GM21367 (cell line): ENCODE measurements around the gene FTO.

Experiments used
- ATAC-seq: cut with Tn5 transposase; IDR thresholded peaks from one replicate; pipeline ENCODE4 v1.9.1; 2021; ENCODE audit not compliant: unreplicated experiment

The FTO gene

DNA sequence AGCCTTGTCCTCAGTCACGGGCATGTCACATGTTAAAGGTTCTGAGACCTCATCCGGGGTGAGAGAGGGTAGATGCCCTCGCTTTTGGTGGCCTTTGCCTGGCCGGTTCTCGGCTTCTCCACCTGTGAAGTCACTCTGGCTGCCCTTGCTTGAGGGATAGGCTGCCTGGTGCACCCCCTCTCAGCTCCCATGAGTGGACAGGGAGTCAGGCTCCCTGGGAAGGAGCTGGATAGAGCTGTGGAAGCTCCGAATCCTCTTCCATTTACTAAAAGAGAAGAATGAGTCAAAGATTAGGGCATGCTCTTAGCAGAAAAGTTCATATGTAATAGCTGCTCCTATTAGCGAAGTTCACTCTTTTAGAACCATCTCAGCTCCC lies 440.6 kb downstream of the FTO start:
- ATAC-seq = no peak

DNA sequence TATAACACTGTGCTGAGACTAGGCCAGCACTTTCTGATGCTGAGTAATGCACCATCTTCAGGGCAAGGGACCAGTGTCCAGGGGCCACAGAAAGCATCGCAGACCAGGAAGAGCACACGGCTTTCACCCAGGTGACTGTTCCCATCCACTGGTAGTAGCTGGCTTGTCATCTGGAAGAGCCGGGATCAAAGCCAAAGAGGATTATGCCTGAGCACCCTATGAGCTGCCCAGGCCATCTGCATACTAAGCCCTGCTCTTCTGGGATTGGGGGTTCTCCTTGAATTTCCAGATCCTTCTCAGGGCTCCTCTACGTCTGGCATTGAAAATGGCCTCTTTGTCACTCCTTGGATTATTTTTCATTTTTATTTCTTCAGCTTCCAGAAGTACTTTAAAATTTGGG lies 441.9 kb downstream of the FTO start:
- no peak for ATAC-seq

DNA sequence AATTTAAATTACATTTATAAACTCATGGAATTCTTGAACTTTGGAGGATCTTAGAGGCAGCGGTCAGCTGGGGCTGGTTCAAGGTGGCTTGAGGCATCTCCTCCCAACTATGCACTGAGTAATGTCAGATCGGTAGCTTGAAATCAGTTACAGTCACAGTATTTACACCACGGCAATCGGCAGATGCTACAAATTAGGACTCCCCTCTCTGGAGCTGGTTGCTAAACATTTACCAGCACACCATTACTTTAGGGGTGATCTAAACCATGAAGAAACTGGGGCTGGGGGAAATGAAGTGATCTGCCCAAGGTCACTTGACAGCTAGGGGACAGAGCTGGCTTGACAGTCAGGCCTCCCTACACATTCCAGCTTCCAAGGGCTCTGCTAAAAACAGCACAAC lies 445.0 kb downstream of the FTO start:
- no peak for ATAC-seq

DNA sequence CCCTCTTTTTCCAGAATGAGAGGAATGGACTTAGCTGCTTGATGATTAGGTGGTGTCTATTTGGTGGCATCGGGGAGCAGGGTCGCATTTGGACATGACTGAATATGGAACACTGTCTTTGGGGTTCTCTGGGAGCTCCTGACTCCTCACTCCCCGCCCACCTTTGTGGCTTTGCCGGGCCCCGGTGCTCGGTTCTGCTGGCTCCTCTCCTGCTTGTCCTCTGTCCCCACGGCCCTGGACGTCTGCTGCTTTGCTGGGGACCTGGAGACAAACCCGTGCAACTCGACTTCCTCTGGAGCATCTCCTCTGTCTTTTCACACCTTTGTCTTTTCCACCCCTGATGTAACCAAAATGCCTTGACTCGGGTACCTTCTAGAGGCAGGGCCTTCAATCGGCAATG lies 446.9 kb downstream of the FTO start:
- no peak for ATAC-seq

DNA sequence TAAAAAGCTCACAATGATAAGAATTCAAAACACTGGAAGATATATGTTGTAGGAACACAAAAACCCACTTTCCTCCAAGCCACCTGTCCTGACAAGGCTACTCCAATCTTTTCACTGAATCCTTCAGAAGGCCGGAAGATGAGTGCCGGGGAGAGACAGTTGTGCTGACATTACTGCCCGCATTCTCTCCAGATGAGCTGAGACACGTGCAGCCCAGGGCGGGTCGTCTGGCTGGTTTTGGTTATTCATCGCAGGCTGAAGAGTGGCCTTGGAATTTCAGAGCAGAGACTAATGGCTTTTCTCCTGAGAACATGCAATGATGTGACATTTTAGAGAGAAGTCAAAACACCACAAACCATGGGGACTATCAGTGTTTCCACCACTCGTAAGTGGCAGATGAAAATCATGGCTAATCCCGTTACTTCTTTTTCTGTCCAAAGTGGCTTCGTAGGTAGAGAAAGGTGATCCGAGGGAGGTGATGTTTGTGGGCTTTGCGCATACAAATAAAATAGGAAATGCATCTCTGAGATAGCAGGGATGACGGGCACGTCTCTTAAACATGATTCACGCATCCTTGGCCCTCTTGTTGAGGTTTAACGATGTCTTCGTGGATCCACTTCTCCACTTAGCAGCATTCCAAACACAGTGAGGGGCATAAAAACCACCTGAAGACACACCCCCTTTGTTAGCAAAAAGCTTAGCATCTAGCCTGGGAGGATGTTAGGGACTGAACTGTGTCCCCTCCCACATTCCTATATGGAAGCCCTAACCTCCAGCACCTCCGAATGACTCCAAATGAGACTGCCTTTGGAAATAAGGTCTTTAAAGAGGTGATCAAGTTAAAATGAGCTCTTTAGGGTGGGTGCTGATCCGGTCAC lies 448.6 kb downstream of the FTO start:
- ATAC-seq = no peak

DNA sequence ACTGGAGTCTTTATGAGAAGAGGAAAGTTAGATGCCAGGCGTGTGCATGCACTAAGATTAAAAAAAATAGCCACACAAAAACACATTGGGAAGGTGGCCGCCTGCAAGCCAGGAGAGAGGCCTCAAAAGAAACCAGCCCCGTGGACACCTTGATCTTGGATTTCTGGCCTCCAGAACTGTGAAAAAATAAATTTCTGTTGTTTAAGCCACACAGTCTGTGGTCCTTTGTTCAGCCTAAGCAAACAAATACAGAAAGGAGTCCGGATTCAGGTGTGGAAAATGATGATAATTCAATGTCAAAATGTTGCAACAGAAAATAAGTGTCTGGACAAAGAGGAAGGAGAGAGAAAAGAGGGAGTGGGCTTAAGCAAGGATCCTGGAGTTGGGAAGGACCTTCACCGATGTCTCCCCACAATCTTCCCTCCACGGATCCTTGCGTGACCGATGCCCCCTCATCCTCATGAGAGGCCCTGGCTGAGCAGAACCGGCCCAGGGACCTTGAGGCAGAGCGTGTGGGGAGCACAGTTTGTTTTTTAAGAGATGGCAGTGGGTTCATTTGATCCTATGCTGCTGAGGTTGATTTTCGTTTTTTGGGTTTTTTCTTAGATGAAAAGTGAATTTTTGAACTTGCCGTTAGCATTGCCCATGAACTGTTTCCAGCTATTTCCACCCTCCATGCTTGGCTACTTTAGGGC lies 449.4 kb downstream of the FTO start:
- ATAC-seq = no peak

DNA sequence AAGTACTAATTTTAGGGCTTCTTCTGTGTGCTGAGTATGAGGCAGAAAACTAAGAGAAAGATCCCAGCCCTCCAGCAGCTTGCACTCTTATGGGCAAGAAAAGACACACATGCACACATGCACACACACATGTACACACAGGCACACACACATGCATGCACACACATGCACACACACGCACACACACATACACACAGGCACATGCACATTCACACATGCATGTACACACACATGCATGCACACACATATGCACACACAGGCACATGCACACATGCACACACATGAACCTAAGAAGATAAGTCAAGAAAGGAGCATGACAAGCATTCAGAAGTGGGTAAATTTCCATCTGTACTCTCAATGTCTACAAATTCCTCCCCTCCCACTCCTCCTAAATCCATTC lies 452.4 kb downstream of the FTO start:
- no peak for ATAC-seq

DNA sequence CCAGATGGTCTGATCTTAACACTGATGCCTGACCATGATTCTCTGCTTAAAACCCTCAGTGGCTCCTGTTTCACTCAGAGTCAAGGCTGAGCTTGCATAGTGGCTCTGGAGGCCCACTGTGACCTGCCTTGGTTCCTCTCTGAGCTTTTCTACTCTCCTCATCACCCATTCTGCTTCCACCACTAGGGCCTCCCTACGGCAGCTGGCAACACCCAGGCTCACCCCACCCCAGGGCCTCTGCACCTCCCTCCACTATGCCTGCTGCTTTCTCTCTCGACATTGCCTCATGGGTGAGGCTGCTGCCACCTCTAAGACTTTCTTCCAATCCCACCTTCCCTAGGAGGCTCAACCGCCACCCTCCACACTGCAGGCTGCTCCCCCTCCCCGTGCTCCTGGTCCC lies 455.0 kb downstream of the FTO start:
- no peak for ATAC-seq

DNA sequence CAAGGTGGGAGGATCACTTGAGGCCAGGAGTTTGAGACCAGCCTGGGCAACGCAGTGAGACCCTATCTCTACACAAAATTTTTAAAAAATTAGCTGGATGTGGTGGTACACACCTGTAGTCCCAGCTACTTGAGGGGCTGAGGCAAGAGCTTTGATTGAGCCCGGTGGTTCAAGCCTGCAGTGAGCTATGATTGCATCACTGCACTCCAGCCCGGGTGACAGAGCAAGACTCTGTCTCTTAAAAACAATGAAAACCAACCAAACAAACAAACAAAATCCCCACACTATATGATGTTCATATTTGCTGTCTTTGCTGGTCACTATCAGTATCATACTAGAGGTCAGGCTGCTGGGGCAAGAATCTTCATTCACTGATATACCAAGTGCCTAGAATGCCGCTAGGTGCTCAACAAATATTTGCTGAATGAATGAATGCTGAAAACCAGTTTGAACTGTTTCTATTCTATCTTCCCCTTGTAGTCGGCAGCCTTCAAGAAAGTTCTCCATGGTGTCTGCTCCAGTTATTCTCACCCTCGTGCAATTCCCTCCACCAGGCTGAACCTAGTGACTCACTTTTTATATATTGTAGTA lies 455.6 kb downstream of the FTO start:
- ATAC-seq = no peak

DNA sequence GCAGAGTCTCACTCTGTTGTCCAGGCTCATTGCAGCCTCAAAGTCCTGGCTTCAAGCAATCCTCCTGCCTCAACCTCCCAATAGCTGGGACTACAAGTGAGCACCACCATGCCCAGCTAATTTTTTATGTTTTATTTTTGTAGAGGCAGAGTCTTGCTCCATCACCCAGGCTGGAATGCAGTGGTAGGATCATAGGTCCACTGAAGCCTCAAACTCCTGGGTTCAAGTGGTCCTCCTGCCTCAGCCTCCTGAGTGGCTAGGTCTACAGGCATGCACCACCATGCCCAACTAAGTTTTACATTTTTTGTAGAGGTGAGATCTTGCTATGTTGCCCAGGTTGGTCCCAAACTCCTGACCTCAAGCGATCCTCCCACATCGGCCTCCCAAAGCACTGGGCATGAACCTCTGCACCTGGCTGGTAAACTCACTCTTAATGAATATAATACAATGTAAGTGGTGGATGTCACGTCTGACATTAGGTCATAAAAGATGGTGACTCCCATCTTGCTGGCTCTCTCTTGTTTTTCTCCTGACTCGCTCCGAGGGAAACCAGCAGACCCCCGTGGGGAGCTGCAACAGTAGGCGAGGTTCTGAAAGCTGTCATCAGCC lies 456.4 kb downstream of the FTO start:
- no peak for ATAC-seq

DNA sequence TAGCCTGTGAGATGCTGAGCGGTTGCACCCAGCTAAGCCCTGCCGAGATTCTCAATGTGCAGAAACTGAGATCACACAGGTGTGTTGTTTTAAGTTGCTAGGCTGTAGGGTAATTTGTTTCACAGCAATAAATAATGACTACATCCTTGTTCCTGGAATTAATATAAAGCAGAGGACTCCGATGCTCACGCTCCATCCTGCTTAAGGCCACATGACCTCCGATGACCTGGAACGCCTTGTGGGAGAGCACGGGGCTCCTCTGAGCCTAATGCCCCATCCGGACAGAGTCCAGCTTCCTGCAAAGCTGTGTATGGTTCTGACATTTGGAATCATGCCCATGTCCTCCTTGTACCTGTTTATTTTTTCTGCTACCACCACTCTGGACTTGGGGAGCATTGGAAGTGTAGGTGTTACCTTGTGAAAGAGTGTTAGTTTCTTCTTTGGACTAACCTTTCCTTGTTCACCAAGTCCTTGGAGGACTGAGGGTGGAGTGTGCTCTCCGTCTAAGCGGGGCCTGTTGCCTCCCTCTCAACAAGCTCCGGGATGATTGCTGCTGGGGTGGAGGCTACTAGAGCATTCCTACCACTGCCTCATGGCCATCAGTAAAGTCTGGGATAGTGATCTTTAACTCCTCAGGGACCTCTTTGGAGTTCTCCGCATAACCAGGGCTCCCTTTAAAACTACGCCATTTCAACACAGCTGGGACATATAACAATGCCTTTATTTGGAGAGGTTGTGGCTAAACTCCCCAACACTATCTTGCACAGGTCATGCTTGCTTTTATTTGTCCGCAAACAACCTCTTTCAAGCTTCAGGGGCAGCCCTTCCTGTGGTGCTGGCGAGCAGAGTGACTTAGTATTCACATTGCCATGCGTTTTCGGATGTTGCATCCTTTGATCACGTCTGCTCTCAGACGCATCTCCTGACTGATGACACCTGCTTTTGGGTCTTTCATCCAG lies 457.3 kb downstream of the FTO start:
- ATAC-seq = no peak

DNA sequence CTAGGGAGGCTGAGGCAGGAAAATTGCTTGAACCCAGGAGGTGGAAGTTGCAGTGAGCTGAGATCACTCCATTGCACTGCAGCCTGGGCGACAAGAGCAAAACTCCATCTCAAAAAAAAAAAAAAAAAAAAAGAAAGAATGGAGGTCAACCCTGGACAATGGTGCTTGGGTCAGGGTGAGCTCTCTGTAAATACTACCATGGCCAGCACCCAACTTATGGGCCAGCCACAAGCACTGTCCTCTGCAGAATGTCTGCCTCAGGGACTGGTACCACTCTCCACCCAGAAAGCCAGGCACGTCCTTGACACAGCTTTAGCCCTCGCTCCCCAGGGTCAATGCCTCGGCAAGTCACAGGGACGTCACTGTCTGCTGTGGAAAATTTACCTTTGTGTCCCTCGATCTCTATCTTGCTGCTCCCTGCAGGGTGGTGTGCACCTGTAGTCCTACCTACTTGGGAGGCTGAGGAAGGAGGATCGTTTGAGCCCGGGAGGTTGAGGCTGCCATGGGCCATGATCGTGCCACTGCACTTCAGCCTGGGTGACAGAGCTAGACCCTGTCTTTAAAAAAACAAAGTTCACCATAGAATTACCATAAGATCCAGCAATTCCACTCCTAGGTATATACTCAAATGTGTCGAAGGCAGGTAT lies 459.4 kb downstream of the FTO start:
- no peak for ATAC-seq

DNA sequence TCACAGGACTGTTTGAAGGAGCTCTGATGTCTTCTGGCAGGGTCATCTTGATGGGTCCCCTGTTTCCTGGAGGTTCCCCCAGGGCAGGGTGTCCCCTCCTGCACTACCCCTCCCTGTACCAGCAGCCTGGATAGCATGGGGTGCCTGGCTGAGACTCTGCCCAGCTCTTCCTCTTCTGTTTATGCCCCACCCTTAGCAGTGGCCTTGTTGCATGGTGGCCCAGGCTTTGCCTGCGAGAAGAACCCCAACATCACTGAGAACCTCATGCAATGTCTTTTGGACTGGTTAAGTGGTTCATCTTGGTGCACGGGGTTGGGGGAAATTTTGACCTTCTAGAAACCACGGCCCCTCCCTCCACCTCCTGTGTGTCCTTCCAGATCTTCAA lies 460.8 kb downstream of the FTO start:
- no peak for ATAC-seq

DNA sequence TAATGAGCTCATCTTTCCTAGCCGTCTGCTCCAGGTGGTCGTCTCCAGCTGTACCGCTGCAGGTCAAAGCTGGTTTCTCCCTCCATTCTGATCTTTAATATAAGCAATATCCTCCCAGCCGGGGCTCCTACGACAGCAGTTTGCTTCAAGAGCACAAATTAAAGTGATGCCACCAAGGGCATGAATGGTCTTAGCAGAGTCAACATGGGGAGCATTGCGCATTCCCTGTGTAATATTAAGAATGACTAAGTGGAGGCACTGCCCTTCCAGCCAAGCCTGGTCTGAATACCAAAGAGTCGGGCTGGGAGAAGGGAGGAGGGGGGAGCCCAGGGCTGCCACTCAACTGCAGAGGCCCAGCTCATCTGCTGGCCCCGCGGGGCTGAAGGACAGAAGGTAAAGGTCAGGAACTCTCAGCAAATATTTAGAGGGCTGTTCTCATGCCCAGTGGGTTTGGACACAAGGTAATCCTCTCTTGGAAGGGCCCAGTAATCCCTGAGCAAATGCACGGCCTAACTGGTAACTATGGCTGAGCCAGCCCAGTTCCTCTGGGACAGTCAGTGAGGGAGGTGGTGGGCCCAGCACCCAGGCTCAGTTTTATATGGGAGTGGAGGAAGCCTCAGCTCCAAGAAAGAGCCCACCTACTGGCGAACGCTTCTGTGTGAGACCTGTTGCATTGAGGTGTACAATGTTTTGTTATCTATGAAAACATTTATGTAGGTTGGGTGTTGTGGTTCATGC lies 461.4 kb downstream of the FTO start:
- ATAC-seq = no peak

DNA sequence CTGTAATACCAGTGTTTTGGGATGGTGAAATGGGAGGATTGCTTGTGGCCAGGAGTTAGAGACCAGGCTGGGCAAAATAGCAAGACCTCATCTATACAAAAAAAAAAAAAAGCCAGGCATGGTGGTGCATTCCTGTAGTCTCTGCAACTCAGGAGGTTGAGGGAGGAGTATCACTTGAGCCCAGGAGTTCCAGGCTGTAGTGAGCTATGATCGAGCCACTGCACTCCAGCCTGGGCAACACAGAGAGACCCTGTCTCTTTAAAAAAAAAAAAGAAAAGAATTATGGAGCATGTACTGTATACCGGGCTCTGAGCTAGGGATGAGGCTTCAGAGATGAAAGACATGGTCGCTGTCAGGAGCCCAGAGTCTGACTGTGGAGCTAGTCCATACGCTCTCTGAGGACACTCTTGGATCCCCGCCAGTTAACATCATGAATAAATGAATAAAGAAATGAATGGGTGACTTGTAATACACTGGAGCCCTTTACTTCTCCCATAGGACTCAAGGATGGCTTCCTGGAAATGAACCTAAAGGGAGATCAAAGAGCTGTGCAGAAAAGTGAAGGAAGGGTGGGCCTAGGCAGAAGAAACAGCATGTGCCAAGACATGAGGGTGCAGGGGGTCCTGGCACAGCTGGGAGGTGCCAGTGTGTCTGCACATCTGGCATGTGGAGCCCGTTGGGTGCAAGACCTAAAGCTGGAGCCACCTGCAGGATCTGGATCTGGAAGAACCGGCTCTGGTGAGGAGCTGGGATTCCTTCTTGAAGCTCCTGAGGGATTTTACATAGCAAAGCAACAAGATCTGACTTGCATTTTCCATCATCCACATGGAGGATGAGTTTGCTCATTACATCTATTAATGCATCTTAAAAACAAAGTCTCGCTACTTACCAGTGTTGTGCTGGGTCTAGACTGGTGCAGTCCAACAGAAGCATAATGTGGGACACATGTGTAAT lies 462.2 kb downstream of the FTO start:
- no peak for ATAC-seq

DNA sequence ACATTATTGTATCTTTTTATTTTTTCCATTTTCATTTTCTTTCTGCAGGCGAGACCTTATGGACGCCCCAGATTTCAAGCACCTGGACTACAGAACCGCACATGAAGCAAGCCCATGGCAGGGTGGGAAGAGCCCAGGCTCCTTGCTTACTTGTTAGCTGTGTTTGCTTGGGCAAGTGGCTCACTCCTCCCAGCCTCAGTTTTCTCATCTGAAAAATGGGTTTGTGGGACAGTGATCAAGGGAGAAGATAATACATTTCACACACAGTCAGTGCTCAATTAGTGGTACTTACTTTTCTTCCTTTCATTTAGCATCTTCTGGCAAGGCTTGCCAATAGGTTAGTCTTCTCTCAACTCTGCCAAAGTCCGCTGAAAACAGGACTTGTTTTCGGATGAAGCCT lies 465.2 kb downstream of the FTO start:
- ATAC-seq = no peak

DNA sequence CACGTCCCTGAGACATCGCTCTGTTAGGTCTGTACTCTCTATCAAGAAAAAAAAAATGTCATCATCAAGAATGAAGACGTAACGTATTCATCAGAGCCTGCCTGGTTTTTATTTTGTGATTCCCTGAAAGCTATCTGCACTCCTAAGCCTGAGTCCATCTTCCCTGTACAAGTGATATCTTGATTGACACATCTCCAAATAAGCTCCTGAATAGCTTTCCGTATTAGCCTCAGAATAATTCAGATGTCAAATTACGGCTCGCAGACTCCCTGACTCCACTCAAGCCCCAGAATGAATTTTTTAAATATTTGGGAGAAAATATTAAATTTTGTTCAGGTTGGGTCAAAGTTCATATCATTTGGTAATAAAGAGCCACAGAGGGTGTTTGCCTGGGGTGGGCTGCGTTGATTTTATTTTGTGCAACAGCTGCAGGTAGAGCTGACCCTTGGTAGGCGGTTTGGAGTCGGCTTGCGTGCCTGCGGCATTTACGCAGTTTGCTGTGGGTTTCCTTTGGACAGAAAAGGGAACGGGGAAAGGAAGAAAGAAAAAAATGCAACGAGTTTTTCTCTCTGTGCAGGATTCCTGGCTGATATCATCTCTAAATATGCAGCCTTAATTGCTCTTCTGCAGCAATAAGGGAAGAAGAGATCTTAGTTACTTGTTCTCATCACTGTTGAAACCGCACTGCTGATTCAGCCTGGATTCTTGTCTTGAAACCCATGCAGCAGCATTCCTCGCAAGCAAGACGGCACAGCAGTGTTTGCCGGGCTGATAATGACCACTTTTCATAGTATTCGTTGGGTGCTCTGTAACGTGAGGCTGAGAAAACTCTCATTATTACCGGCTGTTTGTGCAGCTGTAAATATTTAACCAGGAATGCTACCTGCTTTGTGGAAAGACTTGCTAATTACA lies 467.9 kb downstream of the FTO start:
- ATAC-seq = no peak
